ENCODE measurements around the gene TRIM32. TPM values are rescaled to one million over a fixed set of nuclear protein-coding genes. Genes with fewer than 3 reads are reported as not detected.

The TRIM32 gene
- total RNA-seq, 1 donor from 2014 or later: 21.4 TPM

GRCh38 chr9:116717150-116717549, 30.0 kb downstream of the TRIM32 start:
- TF ChIP-seq CTCF (conservative IDR thresholded peaks at IDR 0.05): no peak
- H3K9me3 Mint-ChIP-seq: no peaks in the 10 kb centered on the region
- peaks cover 19% of the 10 kb centered on the region for H3K4me1 Mint-ChIP-seq
- DNase-seq (ENCODE audit: low read depth, low spot score): no peak
- peaks cover 2% of the 10 kb centered on the region for H3K36me3 Mint-ChIP-seq (ENCODE audit: low read depth)
- no peak overlapping the region for H3K27ac Mint-ChIP-seq (ENCODE audit: unreplicated experiment)
- no peaks in the 10 kb centered on the region for H3K27me3 Mint-ChIP-seq (ENCODE audit: low read depth)
- H3K4me3 Mint-ChIP-seq: no peak overlapping the region

- no peak overlapping the region for H3K27ac Mint-ChIP-seq (ENCODE audit: unreplicated experiment)
- H3K4me1 Mint-ChIP-seq: peaks cover 19% of the 10 kb centered on the region
- H3K36me3 Mint-ChIP-seq (ENCODE audit: low read depth): peaks cover 2% of the 10 kb centered on the region
- no peak overlapping the region for H3K4me3 Mint-ChIP-seq
- H3K9me3 Mint-ChIP-seq: no peaks in the 10 kb centered on the region
- TF ChIP-seq CTCF (conservative IDR thresholded peaks at IDR 0.05): no peak
- DNase-seq (ENCODE audit: low read depth, low spot score): no peak
- no peaks in the 10 kb centered on the region for H3K27me3 Mint-ChIP-seq (ENCODE audit: low read depth)
Observed at GRCh38 chr9:116718111-116718510, 31.0 kb downstream of the TRIM32 start.

- H3K4me3 Mint-ChIP-seq: no peak overlapping the region
- no peaks in the 10 kb centered on the region for H3K27me3 Mint-ChIP-seq (ENCODE audit: low read depth)
- H3K9me3 Mint-ChIP-seq: no peaks in the 10 kb centered on the region
- peaks cover 2% of the 10 kb centered on the region for H3K36me3 Mint-ChIP-seq (ENCODE audit: low read depth)
- H3K27ac Mint-ChIP-seq (ENCODE audit: unreplicated experiment): no peak overlapping the region
- DNase-seq (ENCODE audit: low read depth, low spot score): no peak
- no peak for TF ChIP-seq CTCF (conservative IDR thresholded peaks at IDR 0.05)
- H3K4me1 Mint-ChIP-seq: peaks cover 16% of the 10 kb centered on the region
Observed at GRCh38 chr9:116720111-116720510, 33.0 kb downstream of the TRIM32 start.

- Mint-ChIP-seq H3K4me3 (no peak overlapping the region), H3K36me3 (ENCODE audit: low read depth) (peaks cover 2% of the 10 kb centered on the region), H3K27ac (ENCODE audit: unreplicated experiment) (no peak overlapping the region), H3K27me3 (ENCODE audit: low read depth) (no peaks in the 10 kb centered on the region), H3K4me1 (peaks cover 19% of the 10 kb centered on the region), H3K9me3 (no peaks in the 10 kb centered on the region)
- TF ChIP-seq CTCF (conservative IDR thresholded peaks at IDR 0.05): no peak
- DNase-seq (ENCODE audit: low read depth, low spot score): no peak
Observed at GRCh38 chr9:116721411-116721810, 34.3 kb downstream of the TRIM32 start.

GRCh38 chr9:116721944-116722343, 34.8 kb downstream of the TRIM32 start:
- Mint-ChIP-seq H3K27me3 (ENCODE audit: low read depth) (no peaks in the 10 kb centered on the region), H3K36me3 (ENCODE audit: low read depth) (peaks cover 2% of the 10 kb centered on the region), H3K9me3 (no peaks in the 10 kb centered on the region), H3K4me3 (no peak overlapping the region), H3K4me1 (peaks cover 24% of the 10 kb centered on the region), H3K27ac (ENCODE audit: unreplicated experiment) (no peak overlapping the region)
- no peak for TF ChIP-seq CTCF (conservative IDR thresholded peaks at IDR 0.05)
- no peak for DNase-seq (ENCODE audit: low read depth, low spot score)

GRCh38 chr9:116724123-116724522, 37.0 kb downstream of the TRIM32 start:
- TF ChIP-seq CTCF (conservative IDR thresholded peaks at IDR 0.05): no peak
- peaks cover 31% of the 10 kb centered on the region for H3K4me1 Mint-ChIP-seq
- H3K9me3 Mint-ChIP-seq: no peaks in the 10 kb centered on the region
- no peak overlapping the region for H3K4me3 Mint-ChIP-seq
- H3K27me3 Mint-ChIP-seq (ENCODE audit: low read depth): no peaks in the 10 kb centered on the region
- H3K36me3 Mint-ChIP-seq (ENCODE audit: low read depth): no peaks in the 10 kb centered on the region
- DNase-seq (ENCODE audit: low read depth, low spot score): no peak
- H3K27ac Mint-ChIP-seq (ENCODE audit: unreplicated experiment): no peak overlapping the region
